Left cardiac atrium (tissue), 4 donors: ENCODE data around the gene CGB5. TPM values are rescaled to one million over a fixed set of nuclear protein-coding genes. Genes with fewer than 3 reads are reported as not detected.
"Not testable (repeated sequence)": the region's sequence is repeated elsewhere in the genome, so short reads cannot be mapped to it uniquely, and the experiment has no call there.

Experiments
- ATAC-seq, 2 donors: fragments of 200-7000 bp; cut with Tn5 transposase; one replicate each; pipeline ENCODE4 v1.9.1; 2020; ENCODE audit warnings: mild to moderate bottlenecking in 2 of 2, moderate library complexity in 2 of 2
- DNase-seq: peaks from one replicate; pipeline ENCODE4 v3.0.0-alpha.2; 2020
- intact Hi-C, 2 donors: fragments of 100-400 bp; cut with DNase I; formaldehyde crosslinking; loops; one replicate each; pipeline versions ENCODE4 v1.14.1 to v1.15.1; 2022 to 2023
- total RNA-seq, 2 donors: library from RNA; stranded (reverse); fragmentation: NEBNext Ultra II Directional; extraction: Animal tissue kit (Norgen Biotek cat#: 25700); gene quantifications; one replicate each; pipeline ENCODE4 v1.2.1, GENCODE V29; 2021
- donor health status: DM: no; HTN: yes; CAD: no.
- donor health status: DM: no; HTN: yes; CAD: no; lungs with severe emphysema.
- donor health status: DM: yes; HTN: yes; CAD: no.
- donor health status: Dilated cardiomyopathy.

Gene CGB5
- total RNA-seq, 2 donors from 2014 or later, result not detected

- intact Hi-C loops, result no loop called here
- DNase-seq, result peak; percentile 77
- peak; percentile 41 to 71 for ATAC-seq
Observed at GRCh38 chr19:49019242-49019932, 24.3 kb upstream of the CGB5 start.

- intact Hi-C loops, result no loop called here
- no peak for DNase-seq
- no peak for ATAC-seq
Observed at GRCh38 chr19:49020342-49020741, 23.3 kb upstream of the CGB5 start.

DNA sequence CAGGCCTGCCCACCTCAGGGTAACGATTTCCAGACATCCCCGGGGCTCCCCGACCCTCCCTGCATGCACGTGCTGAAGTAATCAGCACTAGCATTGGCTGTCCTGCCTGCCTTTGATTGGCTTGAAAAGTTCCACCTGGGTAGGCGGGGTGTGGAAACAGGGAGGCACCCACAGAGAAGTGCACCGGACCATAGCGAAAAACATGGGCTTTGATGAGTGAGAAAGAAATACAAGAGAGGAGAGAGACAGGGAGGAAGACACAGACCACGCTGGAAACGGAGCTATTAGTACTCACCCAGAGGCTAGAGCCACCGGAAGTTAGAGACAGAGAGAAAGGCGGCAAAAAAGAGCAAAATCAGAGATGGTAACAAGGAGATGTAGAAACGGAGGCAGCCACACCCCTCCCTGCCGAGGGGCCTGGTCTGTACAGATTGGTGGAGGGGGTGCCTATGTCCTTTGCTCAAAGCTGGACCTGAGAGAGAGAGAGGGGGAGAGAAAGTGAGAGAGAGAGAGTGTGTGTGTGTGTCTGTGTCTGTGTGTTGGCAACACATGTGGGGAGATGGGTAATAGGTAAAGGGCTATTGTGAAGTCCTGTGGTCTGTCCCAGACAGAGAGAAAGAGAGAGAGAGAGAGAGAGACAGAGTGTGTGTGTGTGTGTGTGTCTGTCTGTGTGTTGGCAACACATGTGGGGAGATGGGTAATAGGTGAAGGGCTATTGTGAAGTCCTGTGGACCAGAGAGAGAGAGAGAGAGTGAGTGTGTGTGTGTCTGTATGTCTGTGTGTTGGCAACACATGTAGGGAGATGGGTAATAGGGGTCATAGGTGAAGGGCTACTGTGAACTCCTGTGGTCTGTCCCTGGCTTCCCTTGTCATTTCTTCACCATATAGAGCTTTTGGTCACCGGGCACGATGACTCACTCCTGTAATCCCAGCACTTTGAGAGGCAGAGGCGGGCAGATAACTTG, 22.4 kb upstream of the CGB5 start:
- ATAC-seq (no peak), DNase-seq (no peak)
- intact Hi-C loops, result no loop called here

GRCh38 chr19:49022116-49022515, 21.5 kb upstream of the CGB5 start:
- intact Hi-C loops, result no loop called here
- DNase-seq (no peak), ATAC-seq (no peak)

- intact Hi-C loops, DNase-seq, ATAC-seq: not testable (repeated sequence)
Observed at GRCh38 chr19:49024233-49024632, 19.4 kb upstream of the CGB5 start, which contains the start of gene CGB3. Gene CGB3 (minus strand): TSS chr19:49024333. CDS start chr19:49023971, 362 bp downstream.

GRCh38 chr19:49025088-49025487, 18.6 kb upstream of the CGB5 start:
- intact Hi-C loops, ATAC-seq, DNase-seq: not testable (repeated sequence)

DNA sequence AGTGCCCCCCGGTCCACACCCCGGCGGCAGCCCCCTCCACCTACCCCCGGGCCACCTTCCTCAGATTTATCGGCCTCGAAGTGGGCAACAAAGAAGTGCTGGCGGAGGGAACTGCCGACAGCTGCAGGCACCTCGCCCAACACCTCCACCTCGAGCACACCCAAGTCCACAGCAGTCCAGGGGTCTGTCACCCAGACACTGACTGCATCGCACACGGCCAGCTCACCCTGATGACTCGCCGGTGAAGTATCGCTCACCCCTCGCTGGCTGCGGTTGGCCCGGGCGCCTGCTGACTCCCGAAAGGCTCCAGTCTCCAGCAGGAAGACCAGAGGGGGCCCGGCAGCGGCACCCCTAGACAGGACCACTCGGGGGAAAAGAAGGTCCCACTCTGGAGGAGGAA, 18.0 kb upstream of the CGB5 start:
- DNase-seq, ATAC-seq, intact Hi-C loops: not testable (repeated sequence)

GRCh38 chr19:49028686-49029085, 15.0 kb upstream of the CGB5 start:
- intact Hi-C loops, ATAC-seq, DNase-seq: not testable (repeated sequence)

DNA sequence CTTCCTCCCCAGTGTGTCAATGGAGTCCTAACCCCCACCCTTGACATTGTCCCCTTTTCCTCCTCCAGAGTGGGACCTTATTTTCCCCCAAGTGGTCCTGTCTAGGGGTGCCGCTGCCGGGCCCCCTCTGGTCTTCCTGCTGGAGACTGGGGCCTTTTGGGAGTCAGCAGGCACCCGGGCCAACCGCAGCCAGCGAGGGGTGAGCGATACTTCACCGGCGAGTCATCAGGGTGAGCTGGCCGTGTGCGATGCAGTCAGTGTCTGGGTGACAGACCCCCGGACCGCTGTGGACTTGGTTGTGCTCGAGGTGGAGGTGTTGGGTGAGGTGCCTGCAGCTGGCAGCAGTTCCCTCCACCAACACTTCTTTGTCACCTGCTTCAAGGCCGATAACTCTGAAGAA, 13.9 kb upstream of the CGB5 start:
- intact Hi-C loops, ATAC-seq, DNase-seq: not testable (repeated sequence)

GRCh38 chr19:49030323-49030722, 13.3 kb upstream of the CGB5 start:
- intact Hi-C loops, ATAC-seq, DNase-seq: not testable (repeated sequence)

- intact Hi-C loops, DNase-seq, ATAC-seq: not testable (repeated sequence)
Observed at GRCh38 chr19:49031642-49032301, 11.9 kb upstream of the CGB5 start, which contains the start of gene CGB2. Gene CGB2 (plus strand): TSS chr19:49031890. CDS start chr19:49032096, 206 bp downstream.

DNA sequence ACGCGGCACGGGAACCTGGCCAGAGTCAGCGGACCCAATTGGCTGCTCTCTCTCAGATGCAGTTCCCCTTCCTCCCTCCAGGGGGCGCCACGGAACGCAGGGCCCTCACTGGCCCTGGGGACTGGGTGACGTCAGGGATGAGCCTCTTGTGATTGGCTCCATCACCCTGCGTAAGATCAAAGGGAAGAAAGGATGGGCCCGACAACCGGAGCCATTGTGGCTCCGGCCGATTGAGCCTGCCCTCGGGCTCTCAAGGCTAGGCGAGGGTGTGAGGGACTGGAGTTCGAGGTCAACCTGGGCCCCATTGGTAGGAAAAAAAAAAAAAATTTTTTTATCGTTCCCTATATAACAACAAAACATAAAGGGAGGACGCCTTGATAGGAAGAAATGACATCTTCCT, 6.8 kb upstream of the CGB5 start, which contains the start of gene CGB1:
Gene CGB1, minus strand, starts transcription at position 81 of the 400 bp plus-strand sequence. CDS start 184 bp downstream, outside the sequence.
- intact Hi-C loops, DNase-seq, ATAC-seq: not testable (repeated sequence)

- ATAC-seq, intact Hi-C loops, DNase-seq: not testable (repeated sequence)
Observed at GRCh38 chr19:49038111-49038510, 5.5 kb upstream of the CGB5 start.

DNA sequence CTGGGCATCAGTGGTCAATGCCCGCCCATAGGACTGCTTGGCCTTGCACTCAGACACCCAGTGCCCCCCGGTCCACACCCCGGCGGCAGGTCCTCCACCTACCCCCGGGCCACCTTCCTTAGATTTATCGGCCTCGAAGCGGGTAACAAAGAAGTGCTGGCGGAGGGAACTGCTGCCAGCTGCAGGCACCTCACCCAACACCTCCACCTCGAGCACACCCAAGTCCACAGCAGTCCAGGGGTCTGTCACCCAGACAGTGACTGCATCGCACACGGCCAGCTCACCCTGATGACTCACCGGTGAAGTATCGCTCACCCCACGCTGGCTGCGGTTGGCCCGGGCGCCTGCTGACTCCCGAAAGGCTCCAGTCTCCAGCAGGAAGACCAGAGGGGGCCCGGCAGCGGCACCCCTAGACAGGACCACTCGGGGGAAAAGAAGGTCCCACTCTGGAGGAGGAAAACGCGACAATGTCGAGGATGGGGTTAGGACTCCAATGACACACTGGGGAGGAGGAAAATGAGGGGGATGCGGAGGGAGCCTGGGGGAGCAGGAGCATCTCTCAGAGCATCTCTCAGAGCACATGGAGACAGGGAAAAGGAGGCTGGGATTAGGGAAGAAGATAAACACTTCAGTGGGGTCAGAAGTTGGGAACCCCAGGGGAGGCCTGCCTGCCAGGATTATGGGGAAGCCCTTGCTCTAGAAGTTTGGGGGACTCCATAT, 4.9 kb upstream of the CGB5 start:
- DNase-seq, ATAC-seq: not testable (repeated sequence)

GRCh38 chr19:49039736-49040135, 3.9 kb upstream of the CGB5 start:
- ATAC-seq, intact Hi-C loops, DNase-seq: not testable (repeated sequence)

More for the DNA sequence above, 4.9 kb upstream of the CGB5 start:
- intact Hi-C loops, result not testable (repeated sequence)

GRCh38 chr19:49042177-49042576, 1.5 kb upstream of the CGB5 start:
- intact Hi-C loops, result no loop called here
- DNase-seq (no peak), ATAC-seq (no peak)

DNA sequence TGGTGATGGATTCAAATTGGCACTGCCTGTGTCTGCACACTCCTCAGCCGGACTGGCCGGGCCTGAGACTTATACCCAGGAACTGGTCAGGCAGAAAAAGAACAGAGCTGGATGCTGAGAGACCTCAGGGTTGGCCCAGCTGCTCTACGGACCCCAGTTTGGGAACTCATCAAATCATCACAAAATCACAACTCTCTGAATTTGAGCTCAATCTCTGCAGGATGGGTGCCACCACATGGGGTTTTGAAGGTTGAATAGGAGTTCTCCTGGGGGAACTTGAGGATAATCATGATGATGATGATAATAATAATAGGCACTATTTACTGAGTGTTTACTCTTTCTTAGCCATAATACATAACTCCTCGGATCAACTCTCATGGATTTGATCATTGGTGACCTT, 982 bp upstream of the CGB5 start:
- DNase-seq, ATAC-seq, intact Hi-C loops: not testable (repeated sequence)

DNA sequence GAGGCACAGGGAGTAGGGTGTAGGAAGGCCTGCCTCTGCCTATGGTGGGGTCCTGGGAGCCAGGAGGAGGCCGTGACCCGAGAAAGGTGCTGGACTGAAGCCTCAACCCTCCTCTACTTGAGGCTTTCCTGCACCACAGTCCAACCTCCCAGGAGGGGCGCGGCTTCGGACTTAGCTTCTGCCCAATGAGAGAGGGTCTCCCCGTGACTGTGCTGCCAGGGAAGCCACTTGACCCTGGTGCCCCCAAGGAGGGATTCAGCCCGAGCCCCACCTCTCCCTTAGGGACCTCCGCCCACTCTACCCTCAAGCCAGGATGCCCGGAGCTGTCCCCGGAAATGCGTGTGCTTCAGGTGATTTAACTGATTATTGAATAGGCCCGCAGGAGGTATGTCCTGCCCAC, 5.4 kb downstream of the CGB5 start, which contains the start of gene CGB8:
Gene CGB8, minus strand, starts transcription at position 101 of the 400 bp plus-strand sequence. CDS start 372 bp downstream, outside the sequence.
- intact Hi-C loops, result not testable (repeated sequence)

More for the DNA sequence above, 5.4 kb downstream of the CGB5 start, which contains the start of gene CGB8:
- DNase-seq, ATAC-seq: not testable (repeated sequence)
